Astrocyte of the cerebellum (primary cell): Measurements from ENCODE around the gene SLC35F4.

Experiments
- DNase-seq: peaks from one replicate; pipeline ENCODE4 v3.0.0-alpha.2; 2011; ENCODE audit warnings: low read depth
- H3K4me3 ChIP-seq: 2 replicates; pipeline ENCODE4 v1.5.1; 2011; ENCODE audit warnings: mild to moderate bottlenecking, low read depth, low read length, moderate library complexity
- in situ Hi-C: cut with HindIII; loops from 2 replicates; pipeline ENCODE4 v1.10.0; 2017; ENCODE audit warnings: low sequenced_read_pairs
- TF ChIP-seq, protein P1 (sequence below): IDR thresholded peaks from 2 replicates; pipeline ENCODE4 v1.5.1; 2012; ENCODE audit warnings: low read length, low read depth, moderate library complexity, mild to moderate bottlenecking; ENCODE audit errors: missing control alignments

SLC35F4 gene

DNA sequence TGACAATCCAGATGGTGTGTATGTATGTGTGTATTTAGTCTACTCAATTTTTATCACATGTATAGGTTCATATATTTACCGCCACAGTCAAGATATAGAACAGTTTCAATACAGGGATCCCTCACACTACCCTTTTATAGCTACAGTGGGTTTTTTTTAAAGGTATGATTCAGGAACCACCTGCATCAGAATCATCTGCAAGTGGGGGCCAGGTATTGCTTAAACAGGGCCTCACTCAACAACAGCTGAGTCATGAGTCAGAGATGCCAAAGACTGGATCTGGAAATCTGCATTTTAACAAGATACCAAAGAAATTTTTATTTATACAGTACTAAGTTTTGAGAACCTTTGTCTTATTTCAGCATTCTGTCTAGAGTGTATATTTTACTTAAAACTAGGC, 117.6 kb downstream of the SLC35F4 start:
- in situ Hi-C loops = no loop called here
- no peak for DNase-seq
- TF ChIP-seq, protein P1, sequence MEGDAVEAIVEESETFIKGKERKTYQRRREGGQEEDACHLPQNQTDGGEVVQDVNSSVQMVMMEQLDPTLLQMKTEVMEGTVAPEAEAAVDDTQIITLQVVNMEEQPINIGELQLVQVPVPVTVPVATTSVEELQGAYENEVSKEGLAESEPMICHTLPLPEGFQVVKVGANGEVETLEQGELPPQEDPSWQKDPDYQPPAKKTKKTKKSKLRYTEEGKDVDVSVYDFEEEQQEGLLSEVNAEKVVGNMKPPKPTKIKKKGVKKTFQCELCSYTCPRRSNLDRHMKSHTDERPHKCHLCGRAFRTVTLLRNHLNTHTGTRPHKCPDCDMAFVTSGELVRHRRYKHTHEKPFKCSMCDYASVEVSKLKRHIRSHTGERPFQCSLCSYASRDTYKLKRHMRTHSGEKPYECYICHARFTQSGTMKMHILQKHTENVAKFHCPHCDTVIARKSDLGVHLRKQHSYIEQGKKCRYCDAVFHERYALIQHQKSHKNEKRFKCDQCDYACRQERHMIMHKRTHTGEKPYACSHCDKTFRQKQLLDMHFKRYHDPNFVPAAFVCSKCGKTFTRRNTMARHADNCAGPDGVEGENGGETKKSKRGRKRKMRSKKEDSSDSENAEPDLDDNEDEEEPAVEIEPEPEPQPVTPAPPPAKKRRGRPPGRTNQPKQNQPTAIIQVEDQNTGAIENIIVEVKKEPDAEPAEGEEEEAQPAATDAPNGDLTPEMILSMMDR = no peak
- H3K4me3 ChIP-seq = no peak overlapping the region

DNA sequence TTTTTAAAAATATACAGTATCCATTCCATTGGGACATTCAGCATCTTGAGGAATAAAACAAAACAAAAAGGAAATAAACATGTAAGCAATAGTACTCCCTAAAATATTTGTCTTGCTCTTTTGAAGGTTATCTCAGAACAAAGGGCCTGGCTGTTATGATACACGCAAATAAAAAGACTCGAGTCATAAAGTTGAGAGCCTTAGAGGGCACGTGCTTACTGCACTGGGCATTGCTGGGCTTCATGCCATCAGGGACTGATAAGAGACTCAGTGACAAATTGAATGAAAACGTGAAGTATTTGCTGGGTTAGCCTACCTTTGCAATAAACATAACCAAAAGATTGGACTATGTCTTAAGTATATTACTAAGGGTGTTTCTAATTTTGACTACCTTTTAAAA, 118.9 kb downstream of the SLC35F4 start:
- in situ Hi-C loops = no loop called here
- TF ChIP-seq, protein P1 = no peak
- no peak for DNase-seq
- no peak overlapping the region for H3K4me3 ChIP-seq

DNA sequence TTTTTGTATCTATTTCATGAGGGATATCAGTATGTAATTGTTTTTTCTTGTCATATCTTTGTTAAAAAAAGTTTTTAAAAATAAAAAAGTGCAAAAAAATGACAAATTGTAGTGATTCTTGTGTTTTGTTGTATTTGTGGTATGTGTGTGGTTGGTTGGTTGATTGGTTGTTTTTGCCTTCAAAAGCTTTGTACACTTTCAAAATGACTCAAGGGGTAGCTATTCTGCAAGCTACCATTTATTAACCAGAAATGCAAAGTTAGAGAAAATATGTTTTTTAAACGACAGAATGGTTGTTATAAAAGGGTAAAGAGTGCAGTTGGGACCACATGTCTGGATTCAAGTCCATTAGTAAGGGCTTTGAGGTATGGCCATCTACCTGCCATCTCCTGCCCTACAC, 119.3 kb downstream of the SLC35F4 start:
- TF ChIP-seq, protein P1 = no peak

DNA sequence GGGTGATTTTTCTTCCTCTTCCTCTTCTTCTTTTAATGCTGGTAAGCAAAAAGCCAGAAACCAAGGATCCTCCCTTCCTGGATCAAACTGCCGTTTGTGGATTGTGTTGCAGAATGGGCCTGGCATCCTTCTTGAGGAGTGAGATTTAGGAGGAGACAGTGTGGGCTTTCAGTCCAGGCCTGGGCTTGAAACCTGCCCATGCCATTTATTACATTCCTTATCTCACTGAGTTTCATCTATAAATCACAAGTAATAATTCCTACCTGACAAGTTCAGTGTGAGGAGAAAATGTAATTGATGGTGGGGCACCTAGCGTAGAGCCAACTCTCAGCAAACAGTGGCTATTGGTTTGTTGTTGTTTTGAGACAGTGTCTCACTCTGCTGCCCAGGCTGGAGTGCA, 126.4 kb downstream of the SLC35F4 start:
- in situ Hi-C loops = no loop called here
- H3K4me3 ChIP-seq = no peak overlapping the region
- TF ChIP-seq, protein P1 = no peak
- DNase-seq = no peak

More for the DNA sequence above, 119.3 kb downstream of the SLC35F4 start:
- in situ Hi-C loops = no loop called here
- H3K4me3 ChIP-seq = no peak overlapping the region
- no peak for DNase-seq

DNA sequence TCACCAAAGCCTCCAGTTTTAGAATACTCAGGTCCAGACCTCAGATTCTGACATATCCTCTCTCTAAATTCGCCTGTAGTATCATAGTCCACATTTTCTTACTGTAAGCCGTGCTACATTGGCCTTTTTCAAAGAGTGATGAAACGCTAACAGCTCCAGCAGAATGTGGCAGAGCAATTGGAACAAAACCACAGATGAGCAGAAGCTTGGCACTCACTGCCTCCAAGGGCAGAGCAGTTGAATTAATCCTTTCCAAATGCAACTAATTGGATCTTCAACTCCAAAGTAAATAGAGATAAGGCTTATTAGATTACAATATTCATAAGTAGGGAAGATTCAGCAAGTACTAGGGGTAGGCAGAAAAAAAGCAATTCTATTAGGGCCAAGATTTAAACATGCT, 128.3 kb downstream of the SLC35F4 start:
- no peak for DNase-seq
- in situ Hi-C loops = no loop called here
- TF ChIP-seq, protein P1 = no peak
- no peak overlapping the region for H3K4me3 ChIP-seq

DNA sequence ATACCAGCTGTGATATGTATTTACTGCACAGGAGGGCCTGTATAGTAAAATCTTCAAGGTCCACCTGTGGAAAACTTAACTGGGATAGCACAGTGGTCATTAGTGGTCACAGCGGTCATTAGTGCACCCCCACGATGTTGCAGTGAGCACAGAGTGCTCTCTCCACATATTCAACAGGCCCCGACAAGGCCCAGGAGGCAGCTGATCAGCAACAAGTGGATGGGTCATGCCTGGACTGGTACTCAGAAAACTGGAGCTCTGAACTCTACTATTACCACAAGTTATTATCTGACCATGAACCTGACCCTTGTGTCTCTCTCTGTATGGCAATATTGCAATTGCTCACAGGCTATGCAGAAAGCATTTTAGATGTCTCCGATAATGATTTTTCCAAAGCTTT, 129.5 kb downstream of the SLC35F4 start:
- in situ Hi-C loops = no loop called here
- TF ChIP-seq, protein P1 = no peak

DNA sequence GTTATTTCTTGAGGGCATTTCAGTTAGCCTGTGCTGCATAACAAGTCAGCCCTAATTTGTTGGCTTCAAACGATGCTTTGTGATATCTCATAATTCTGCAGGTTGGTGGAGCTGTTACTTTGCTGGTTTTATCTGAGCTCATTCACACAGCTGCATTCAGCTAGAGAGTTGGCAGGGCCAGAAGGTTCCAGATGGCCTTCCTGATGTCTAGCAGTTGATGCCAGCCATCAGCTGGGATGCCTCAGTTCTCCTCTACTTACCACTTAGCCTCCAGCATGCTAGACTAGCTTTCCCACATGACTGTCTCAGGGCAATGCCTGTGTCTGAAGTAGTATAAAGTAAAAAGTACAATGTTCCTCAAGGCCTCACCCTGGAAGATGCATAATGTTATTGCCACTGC, 130.6 kb downstream of the SLC35F4 start:
- no peak overlapping the region for H3K4me3 ChIP-seq
- TF ChIP-seq, protein P1 = no peak

More for the DNA sequence above, 129.5 kb downstream of the SLC35F4 start:
- DNase-seq = no peak
- no peak overlapping the region for H3K4me3 ChIP-seq

More for the DNA sequence above, 130.6 kb downstream of the SLC35F4 start:
- DNase-seq = no peak
- in situ Hi-C loops = no loop called here
